Astrocyte of the cerebellum (primary cell): ENCODE data around the gene DSCAML1.

Experiments used
- DNase-seq: peaks from one replicate; pipeline ENCODE4 v3.0.0-alpha.2; 2011; ENCODE audit warnings: low read depth
- H3K4me3 ChIP-seq: 2 replicates; pipeline ENCODE4 v1.5.1; 2011; ENCODE audit warnings: mild to moderate bottlenecking, low read depth, low read length, moderate library complexity
- CTCF ChIP-seq: IDR thresholded peaks from 2 replicates; pipeline ENCODE4 v1.5.1; 2012; ENCODE audit warnings: low read length, low read depth, moderate library complexity, mild to moderate bottlenecking; ENCODE audit errors: missing control alignments
- in situ Hi-C: cut with HindIII; loops from 2 replicates; pipeline ENCODE4 v1.10.0; 2017; ENCODE audit warnings: low sequenced_read_pairs

DSCAML1 gene

GRCh38 chr11:117794772-117795629 is 2.0 kb downstream of the DSCAML1 start:
- in situ Hi-C loops: no loop called here
- no peak for DNase-seq
- no peak for TF ChIP-seq CTCF
- H3K4me3 ChIP-seq: no peak overlapping the region

GRCh38 chr11:117794135-117794534 is 2.9 kb downstream of the DSCAML1 start:
- TF ChIP-seq CTCF: no peak
- DNase-seq: no peak
- in situ Hi-C loops: no loop called here
- H3K4me3 ChIP-seq: no peak overlapping the region

- in situ Hi-C loops: no loop called here
- DNase-seq: no peak
- no peak overlapping the region for H3K4me3 ChIP-seq
- TF ChIP-seq CTCF: no peak
Measured at GRCh38 chr11:117793583-117793982, 3.4 kb downstream of the DSCAML1 start.

GRCh38 chr11:117792992-117793391 is 4.0 kb downstream of the DSCAML1 start:
- in situ Hi-C loops: no loop called here
- H3K4me3 ChIP-seq: no peak overlapping the region
- TF ChIP-seq CTCF: no peak
- no peak for DNase-seq

GRCh38 chr11:117792241-117792640 is 4.8 kb downstream of the DSCAML1 start:
- H3K4me3 ChIP-seq: no peak overlapping the region
- in situ Hi-C loops: no loop called here
- DNase-seq: no peak
- no peak for TF ChIP-seq CTCF

GRCh38 chr11:117790279-117790678 is 6.7 kb downstream of the DSCAML1 start:
- H3K4me3 ChIP-seq: no peak overlapping the region
- in situ Hi-C loops: no loop called here
- no peak for DNase-seq
- TF ChIP-seq CTCF: no peak
